ENCODE results near the gene LLGL2.

Gene LLGL2

DNA sequence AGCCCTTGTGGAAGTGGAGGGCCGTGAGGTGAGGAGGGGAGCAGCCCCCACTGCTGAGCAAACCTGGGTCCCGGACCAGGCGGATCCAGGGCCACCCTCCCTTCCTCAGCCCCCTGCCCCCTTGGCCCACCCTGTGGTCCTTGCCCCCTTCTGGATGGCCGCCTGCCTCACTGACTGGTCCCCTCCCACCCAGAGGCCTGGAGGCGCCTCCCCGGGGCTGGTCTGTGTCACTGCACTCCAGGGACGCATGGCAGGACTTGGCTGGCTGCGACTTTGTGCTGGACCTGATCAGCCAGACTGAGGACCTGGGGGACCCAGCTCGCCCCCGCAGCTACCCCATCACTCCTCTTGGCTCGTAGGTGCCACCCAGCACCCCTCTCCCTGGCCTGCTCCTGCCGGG, 88.5 kb downstream of the LLGL2 start:
- H3K27ac ChIP-seq, result no peak overlapping the region; the same call in 1 of the 2 replicates
- TF ChIP-seq ZFX (IDR thresholded peaks at IDR 0.05), result no peak
- TF ChIP-seq, protein P1, sequence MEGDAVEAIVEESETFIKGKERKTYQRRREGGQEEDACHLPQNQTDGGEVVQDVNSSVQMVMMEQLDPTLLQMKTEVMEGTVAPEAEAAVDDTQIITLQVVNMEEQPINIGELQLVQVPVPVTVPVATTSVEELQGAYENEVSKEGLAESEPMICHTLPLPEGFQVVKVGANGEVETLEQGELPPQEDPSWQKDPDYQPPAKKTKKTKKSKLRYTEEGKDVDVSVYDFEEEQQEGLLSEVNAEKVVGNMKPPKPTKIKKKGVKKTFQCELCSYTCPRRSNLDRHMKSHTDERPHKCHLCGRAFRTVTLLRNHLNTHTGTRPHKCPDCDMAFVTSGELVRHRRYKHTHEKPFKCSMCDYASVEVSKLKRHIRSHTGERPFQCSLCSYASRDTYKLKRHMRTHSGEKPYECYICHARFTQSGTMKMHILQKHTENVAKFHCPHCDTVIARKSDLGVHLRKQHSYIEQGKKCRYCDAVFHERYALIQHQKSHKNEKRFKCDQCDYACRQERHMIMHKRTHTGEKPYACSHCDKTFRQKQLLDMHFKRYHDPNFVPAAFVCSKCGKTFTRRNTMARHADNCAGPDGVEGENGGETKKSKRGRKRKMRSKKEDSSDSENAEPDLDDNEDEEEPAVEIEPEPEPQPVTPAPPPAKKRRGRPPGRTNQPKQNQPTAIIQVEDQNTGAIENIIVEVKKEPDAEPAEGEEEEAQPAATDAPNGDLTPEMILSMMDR (conservative IDR thresholded peaks at IDR 0.05), result no peak

DNA sequence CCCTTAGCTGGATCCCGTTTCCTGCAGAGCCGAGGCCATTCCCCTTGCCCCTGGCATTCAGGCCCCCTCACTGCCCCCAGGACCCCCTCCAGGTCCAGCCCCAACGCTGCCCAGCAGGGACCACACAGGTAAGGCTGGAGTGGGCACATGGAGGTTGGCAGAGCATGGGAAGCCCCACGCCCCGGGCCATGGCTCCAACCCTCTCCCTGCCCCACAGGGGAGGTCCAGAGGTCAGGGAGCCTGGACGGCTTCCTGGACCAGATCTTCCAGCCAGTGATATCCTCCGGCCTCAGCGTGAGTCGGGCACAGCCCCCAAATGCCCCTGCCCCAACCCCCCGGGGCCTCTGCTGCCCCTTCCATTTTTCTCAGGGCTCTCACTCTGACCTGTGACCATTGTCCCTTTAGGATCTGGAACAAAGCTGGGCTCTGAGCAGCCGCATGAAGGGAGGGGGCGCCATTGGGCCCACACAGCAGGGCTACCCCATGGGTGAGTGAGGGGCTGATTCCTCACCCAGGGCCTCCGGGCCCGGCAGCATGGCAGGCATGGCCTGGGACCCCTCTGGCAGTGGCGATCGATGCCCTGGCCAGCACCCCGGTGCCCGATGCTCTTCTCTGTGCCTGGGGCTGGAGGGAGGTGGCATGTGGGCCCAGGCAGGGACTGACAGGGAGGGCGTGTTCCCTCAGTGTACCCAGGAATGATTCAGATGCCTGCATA, 89.2 kb downstream of the LLGL2 start:
- TF ChIP-seq ZFX (IDR thresholded peaks at IDR 0.05), result no peak
- TF ChIP-seq, protein P1 (conservative IDR thresholded peaks at IDR 0.05), result no peak
- no peak overlapping the region for H3K27ac ChIP-seq

DNA sequence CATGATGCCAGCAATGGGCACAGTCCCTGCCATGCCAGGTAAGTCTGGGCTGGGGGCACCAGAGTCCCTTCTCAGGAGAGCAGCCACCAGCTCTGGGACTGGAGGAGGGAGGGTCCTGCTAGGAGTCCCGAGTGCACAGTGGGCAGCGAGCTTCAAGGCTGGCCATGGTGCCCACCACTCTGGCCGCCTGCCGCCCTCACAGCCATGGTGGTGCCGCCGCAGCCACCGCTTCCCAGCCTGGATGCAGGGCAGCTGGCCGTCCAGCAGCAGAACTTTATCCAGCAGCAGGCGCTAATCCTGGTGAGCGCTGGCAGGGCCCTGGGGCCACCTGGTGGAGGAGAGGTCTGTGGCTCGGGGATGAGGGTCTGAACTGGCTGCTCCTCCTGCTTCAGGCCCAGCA, 89.8 kb downstream of the LLGL2 start:
- no peak for TF ChIP-seq ZFX (IDR thresholded peaks at IDR 0.05)
- TF ChIP-seq, protein P1 (conservative IDR thresholded peaks at IDR 0.05), result no peak
- H3K27ac ChIP-seq, result no peak overlapping the region

DNA sequence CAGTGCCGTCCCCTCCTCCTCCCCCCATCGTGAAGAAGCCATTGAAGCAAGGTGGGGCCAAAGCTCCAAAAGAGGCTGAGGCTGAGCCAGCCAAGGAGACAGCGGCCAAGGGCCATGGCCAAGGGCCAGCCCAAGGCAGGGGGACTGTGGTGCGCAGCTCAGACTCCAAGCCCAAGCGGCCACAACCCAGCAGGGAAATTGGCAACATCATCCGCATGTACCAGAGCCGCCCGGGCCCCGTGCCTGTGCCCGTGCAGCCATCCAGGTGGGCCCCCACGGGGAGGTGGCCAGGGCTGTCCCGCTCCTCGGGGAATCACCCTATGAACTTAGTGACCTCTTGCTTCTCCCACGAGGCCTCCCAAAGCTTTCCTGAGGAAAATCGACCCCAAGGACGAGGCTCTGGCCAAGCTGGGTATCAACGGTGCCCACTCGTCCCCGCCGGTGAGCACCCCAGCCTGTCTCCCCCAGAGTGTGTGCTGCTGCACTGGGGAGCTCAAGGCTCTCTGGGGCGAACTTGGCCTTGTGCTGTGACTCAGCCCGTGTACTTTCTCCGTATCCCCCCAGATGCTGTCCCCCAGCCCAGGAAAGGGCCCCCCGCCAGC, 91.1 kb downstream of the LLGL2 start:
- H3K27ac ChIP-seq, result no peak overlapping the region
- no peak for TF ChIP-seq ZFX (IDR thresholded peaks at IDR 0.05)
- TF ChIP-seq, protein P1 (conservative IDR thresholded peaks at IDR 0.05), result no peak

DNA sequence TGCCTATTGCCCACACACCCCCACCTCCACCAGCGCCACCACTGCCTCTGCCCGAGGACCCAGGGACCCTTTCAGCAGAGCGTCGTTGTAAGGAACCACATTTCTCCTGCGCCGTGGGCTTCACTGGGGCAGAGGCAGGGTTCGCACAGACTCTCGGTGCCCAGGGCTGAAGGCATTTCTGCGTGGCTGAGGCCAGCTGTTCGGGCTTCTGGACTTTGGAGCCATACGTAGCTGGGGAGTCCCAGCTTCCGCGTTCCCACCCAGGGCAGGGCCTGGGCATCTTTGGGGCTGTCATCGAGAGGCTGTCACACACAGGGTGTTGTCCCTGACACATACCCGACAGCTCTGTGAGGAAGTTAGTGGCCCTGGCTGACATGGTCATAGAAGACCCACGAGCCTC, 91.7 kb downstream of the LLGL2 start:
- no peak for TF ChIP-seq ZFX (IDR thresholded peaks at IDR 0.05)
- TF ChIP-seq, protein P1 (conservative IDR thresholded peaks at IDR 0.05), result no peak
- no peak overlapping the region for H3K27ac ChIP-seq

DNA sequence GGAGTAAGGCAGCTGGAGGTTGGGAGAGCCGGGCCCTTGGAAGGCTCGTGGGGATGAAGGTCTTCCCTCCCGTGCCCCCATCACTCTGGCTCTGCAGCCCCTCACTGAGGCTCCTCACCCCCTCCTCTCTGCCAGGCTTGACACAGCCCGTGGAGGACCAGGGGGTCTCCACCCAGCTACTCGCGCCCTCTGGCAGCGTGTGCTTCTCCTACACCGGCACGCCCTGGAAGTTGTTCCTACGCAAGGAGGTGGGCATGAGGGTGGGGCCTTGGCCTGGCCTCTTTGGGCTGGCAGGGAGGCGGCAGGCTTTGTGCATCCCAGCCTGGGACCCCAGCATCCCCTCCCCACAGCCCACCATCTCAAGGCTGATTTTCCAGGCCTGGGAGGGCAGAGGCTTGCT, 92.2 kb downstream of the LLGL2 start:
- TF ChIP-seq ZFX (IDR thresholded peaks at IDR 0.05), result no peak
- TF ChIP-seq, protein P1 (conservative IDR thresholded peaks at IDR 0.05), result no peak

More for the DNA sequence above, 92.2 kb downstream of the LLGL2 start:
- H3K27ac ChIP-seq, result no peak overlapping the region
